HEK293 (cell line): ENCODE results near the gene CYB5R4.

Source experiments
- KLF17 ChIP-seq: fragments of 450-650 bp; formaldehyde crosslinking; IDR thresholded peaks from 2 replicates; pipeline ENCODE4 v1.5.1; 2016; ENCODE audit warnings: missing biosample characterization, missing genetic modification characterization
- KLF7 ChIP-seq: fragments of 450-650 bp; formaldehyde crosslinking; IDR thresholded peaks from 2 replicates; pipeline ENCODE4 v1.5.1; 2016; ENCODE audit warnings: missing biosample characterization, missing genetic modification characterization, borderline replicate concordance
- PRDM4 ChIP-seq: fragments of 450-650 bp; formaldehyde crosslinking; IDR thresholded peaks from 2 replicates; pipeline ENCODE4 v1.5.1; 2017; ENCODE audit warnings: missing biosample characterization, missing genetic modification characterization
- ZBTB17 ChIP-seq: fragments of 450-650 bp; formaldehyde crosslinking; IDR thresholded peaks from 2 replicates; pipeline ENCODE4 v1.5.1; 2016; ENCODE audit warnings: missing biosample characterization, missing genetic modification characterization
- ZBTB48 ChIP-seq: fragments of 450-650 bp; formaldehyde crosslinking; IDR thresholded peaks from 2 replicates; pipeline ENCODE4 v1.5.1; 2016; ENCODE audit warnings: missing biosample characterization, missing genetic modification characterization
- ZBTB49 ChIP-seq: fragments of 450-650 bp; formaldehyde crosslinking; IDR thresholded peaks from 2 replicates; pipeline ENCODE4 v1.5.1; 2016; ENCODE audit warnings: missing biosample characterization, missing genetic modification characterization, low read depth
- ZBTB8A ChIP-seq: fragments of 450-650 bp; formaldehyde crosslinking; IDR thresholded peaks from 2 replicates; pipeline ENCODE4 v1.5.1; 2016; ENCODE audit warnings: missing biosample characterization, missing genetic modification characterization
- ZNF133 ChIP-seq: fragments of 450-650 bp; formaldehyde crosslinking; IDR thresholded peaks from 2 replicates; pipeline ENCODE4 v1.5.1; 2016; ENCODE audit warnings: missing biosample characterization, missing genetic modification characterization
- ZNF140 ChIP-seq: fragments of 450-650 bp; formaldehyde crosslinking; IDR thresholded peaks from 2 replicates; pipeline ENCODE4 v1.5.1; 2016; ENCODE audit warnings: missing biosample characterization, missing genetic modification characterization
- ZNF174 ChIP-seq: fragments of 450-650 bp; formaldehyde crosslinking; IDR thresholded peaks from 2 replicates; pipeline ENCODE4 v1.5.0; 2017; ENCODE audit warnings: missing biosample characterization, mild to moderate bottlenecking, missing genetic modification characterization
- ZNF184 ChIP-seq: fragments of 450-650 bp; IDR thresholded peaks from 2 replicates; pipeline ENCODE4 v1.5.1; 2018; ENCODE audit warnings: missing biosample characterization, mild to moderate bottlenecking, missing genetic modification characterization
- ZNF19 ChIP-seq: fragments of 450-650 bp; formaldehyde crosslinking; IDR thresholded peaks from 2 replicates; pipeline ENCODE4; 2016; ENCODE audit warnings: missing biosample characterization, missing genetic modification characterization, low read depth
- ZNF2 ChIP-seq: fragments of 450-650 bp; formaldehyde crosslinking; IDR thresholded peaks from 2 replicates; pipeline ENCODE4 v1.5.1; 2016; ENCODE audit warnings: missing biosample characterization, missing genetic modification characterization
- ZNF211 ChIP-seq: fragments of 450-650 bp; formaldehyde crosslinking; IDR thresholded peaks from 2 replicates; pipeline ENCODE4 v1.5.1; 2016; ENCODE audit warnings: low read depth, missing biosample characterization, missing genetic modification characterization
- ZNF248 ChIP-seq: fragments of 450-650 bp; formaldehyde crosslinking; IDR thresholded peaks from 2 replicates; pipeline ENCODE4 v1.5.1; 2017; ENCODE audit warnings: missing biosample characterization, missing genetic modification characterization
- ZNF266 ChIP-seq: fragments of 450-650 bp; formaldehyde crosslinking; IDR thresholded peaks from 2 replicates; pipeline ENCODE4 v1.5.1; 2016; ENCODE audit warnings: missing biosample characterization, missing genetic modification characterization, low read depth
- ZNF274 ChIP-seq, 2 experiments: fragments of 200-500 bp in 1 of 2; fragments of 450-650 bp in 1 of 2; sonication (Bioruptor generic) in 1 of 2; formaldehyde crosslinking in 1 of 2; IDR thresholded peaks; 2 replicates each; pipeline versions ENCODE4 v1.5.1 to v1.6.1; 2014 to 2016; ENCODE audit warnings: borderline replicate concordance in 1 of 2, inconsistent platforms in 1 of 2, low read length in 1 of 2, missing biosample characterization in 1 of 2, missing genetic modification characterization in 1 of 2
- ZNF391 ChIP-seq: fragments of 450-650 bp; formaldehyde crosslinking; IDR thresholded peaks from 2 replicates; pipeline ENCODE4 v1.5.1; 2016; ENCODE audit warnings: low read depth, missing biosample characterization, missing genetic modification characterization, borderline replicate concordance
- ZNF398 ChIP-seq: fragments of 450-650 bp; formaldehyde crosslinking; IDR thresholded peaks from 2 replicates; pipeline ENCODE4 v1.5.1; 2017; ENCODE audit warnings: missing biosample characterization, missing genetic modification characterization
- ZNF48 ChIP-seq: fragments of 450-650 bp; formaldehyde crosslinking; IDR thresholded peaks from 2 replicates; pipeline ENCODE4 v1.5.1; 2016; ENCODE audit warnings: missing biosample characterization, missing genetic modification characterization
- ZNF530 ChIP-seq: fragments of 450-650 bp; formaldehyde crosslinking; IDR thresholded peaks from 2 replicates; pipeline ENCODE4 v1.5.1; 2016; ENCODE audit warnings: low read depth, missing biosample characterization, missing genetic modification characterization
- ZNF549 ChIP-seq: fragments of 450-650 bp; IDR thresholded peaks from 2 replicates; pipeline ENCODE4 v1.5.1; 2018; ENCODE audit warnings: missing biosample characterization, missing genetic modification characterization, mild to moderate bottlenecking, inconsistent platforms, moderate library complexity
- ZNF645 ChIP-seq: fragments of 450-650 bp; formaldehyde crosslinking; IDR thresholded peaks from 2 replicates; pipeline ENCODE4; 2016; ENCODE audit warnings: missing biosample characterization, missing genetic modification characterization
- ZNF670 ChIP-seq: fragments of 450-650 bp; formaldehyde crosslinking; IDR thresholded peaks from 2 replicates; pipeline ENCODE4 v1.5.1; 2016; ENCODE audit warnings: missing biosample characterization, missing genetic modification characterization, low read depth
- ZNF830 ChIP-seq: fragments of 450-650 bp; IDR thresholded peaks from 2 replicates; pipeline ENCODE4 v1.5.0; 2018; ENCODE audit warnings: missing biosample characterization, missing genetic modification characterization, low read depth, mild to moderate bottlenecking, moderate library complexity
- TF ChIP-seq, protein P1 (sequence below): fragments of 450-650 bp; formaldehyde crosslinking; IDR thresholded peaks from 2 replicates; pipeline ENCODE4 v1.5.1; 2017; ENCODE audit warnings: missing biosample characterization, missing genetic modification characterization
- TF ChIP-seq, protein P2 (sequence below): sonication (generic); formaldehyde crosslinking; IDR thresholded peaks from 2 replicates; pipeline ENCODE4 v1.8.1; 2022; ENCODE audit warnings: mild to moderate bottlenecking, moderate library complexity, missing genetic modification reagents

The CYB5R4 gene

DNA sequence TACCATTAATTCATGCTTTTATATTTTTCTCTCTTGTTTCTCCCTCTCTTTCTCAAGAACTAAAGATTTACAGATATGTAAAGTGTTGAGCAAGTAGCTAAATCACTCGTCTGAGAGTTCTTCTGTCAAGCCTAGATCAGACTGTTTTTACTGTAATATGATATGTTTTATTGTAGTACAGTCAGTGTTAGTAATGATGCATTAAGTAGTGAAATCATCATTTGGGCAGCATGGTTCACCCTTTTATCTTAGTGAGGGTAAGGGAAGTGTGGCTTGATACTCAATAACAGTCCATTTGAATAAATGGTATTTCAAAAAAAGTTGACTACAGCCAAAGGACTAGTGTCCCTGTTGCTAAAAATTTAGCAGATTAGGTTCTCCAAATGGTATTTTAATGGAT, 9.2 kb downstream of the CYB5R4 start (continued):
- TF ChIP-seq ZNF274 (IDR thresholded peaks at IDR 0.05; ENCODE audit: low read length) (no peak), ZNF274 (tag by site-specific recombination; IDR thresholded peaks at IDR 0.05; ENCODE audit: borderline replicate concordance) (no peak), ZNF645 (tag by site-specific recombination) (no peak), PRDM4 (tag by site-specific recombination) (0 out of 2 replicates have a peak, but pooled peaks have one; percentile 52), ZNF670 (tag by site-specific recombination) (no peak), ZNF266 (tag by site-specific recombination) (no peak), KLF7 (tag by site-specific recombination) (no peak), ZNF2 (peak; percentile 66), ZBTB8A (tag by site-specific recombination) (peak; percentile 26; the same call in 1 of the 2 replicates), KLF17 (tag by site-specific recombination) (no peak), ZBTB17 (tag by site-specific recombination) (peak; percentile 69), ZNF211 (no peak), ZNF391 (tag by site-specific recombination) (no peak), ZNF140 (tag by site-specific recombination) (no peak), ZNF19 (tag by site-specific recombination) (no peak), ZNF184 (tag by site-specific recombination) (peak; percentile 92), ZNF530 (tag by site-specific recombination) (no peak), ZNF133 (tag by site-specific recombination) (no peak), ZNF830 (tag by site-specific recombination) (no peak), ZNF549 (peak; percentile 100), ZBTB48 (tag by site-specific recombination) (no peak), ZNF48 (tag by site-specific recombination) (no peak), ZNF174 (tag by site-specific recombination) (no peak), ZNF398 (tag by site-specific recombination) (peak; percentile 80), ZNF248 (tag by site-specific recombination) (no peak; the same call in 1 of the 2 replicates), ZBTB49 (tag by site-specific recombination) (no peak)
- TF ChIP-seq, protein P1, sequence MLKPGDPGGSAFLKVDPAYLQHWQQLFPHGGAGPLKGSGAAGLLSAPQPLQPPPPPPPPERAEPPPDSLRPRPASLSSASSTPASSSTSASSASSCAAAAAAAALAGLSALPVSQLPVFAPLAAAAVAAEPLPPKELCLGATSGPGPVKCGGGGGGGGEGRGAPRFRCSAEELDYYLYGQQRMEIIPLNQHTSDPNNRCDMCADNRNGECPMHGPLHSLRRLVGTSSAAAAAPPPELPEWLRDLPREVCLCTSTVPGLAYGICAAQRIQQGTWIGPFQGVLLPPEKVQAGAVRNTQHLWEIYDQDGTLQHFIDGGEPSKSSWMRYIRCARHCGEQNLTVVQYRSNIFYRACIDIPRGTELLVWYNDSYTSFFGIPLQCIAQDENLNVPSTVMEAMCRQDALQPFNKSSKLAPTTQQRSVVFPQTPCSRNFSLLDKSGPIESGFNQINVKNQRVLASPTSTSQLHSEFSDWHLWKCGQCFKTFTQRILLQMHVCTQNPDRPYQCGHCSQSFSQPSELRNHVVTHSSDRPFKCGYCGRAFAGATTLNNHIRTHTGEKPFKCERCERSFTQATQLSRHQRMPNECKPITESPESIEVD (tag by site-specific recombination) = peak; percentile 76
- TF ChIP-seq, protein P2, sequence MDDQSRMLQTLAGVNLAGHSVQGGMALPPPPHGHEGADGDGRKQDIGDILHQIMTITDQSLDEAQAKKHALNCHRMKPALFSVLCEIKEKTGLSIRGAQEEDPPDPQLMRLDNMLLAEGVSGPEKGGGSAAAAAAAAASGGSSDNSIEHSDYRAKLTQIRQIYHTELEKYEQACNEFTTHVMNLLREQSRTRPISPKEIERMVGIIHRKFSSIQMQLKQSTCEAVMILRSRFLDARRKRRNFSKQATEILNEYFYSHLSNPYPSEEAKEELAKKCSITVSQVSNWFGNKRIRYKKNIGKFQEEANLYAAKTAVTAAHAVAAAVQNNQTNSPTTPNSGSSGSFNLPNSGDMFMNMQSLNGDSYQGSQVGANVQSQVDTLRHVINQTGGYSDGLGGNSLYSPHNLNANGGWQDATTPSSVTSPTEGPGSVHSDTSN (CRISPR knock-in tag) = no peak
